ENCODE data around the gene EDC4.
"Not testable (repeated sequence)": the region's sequence is repeated elsewhere in the genome, so short reads cannot be mapped to it uniquely, and the experiment has no call there.

EDC4 gene

GRCh38 chr16:67880584-67880983 is 7.7 kb downstream of the EDC4 start:
- no peak for DNase-seq

GRCh38 chr16:67881621-67882161 is 8.8 kb downstream of the EDC4 start:
- DNase-seq = no peak

DNA sequence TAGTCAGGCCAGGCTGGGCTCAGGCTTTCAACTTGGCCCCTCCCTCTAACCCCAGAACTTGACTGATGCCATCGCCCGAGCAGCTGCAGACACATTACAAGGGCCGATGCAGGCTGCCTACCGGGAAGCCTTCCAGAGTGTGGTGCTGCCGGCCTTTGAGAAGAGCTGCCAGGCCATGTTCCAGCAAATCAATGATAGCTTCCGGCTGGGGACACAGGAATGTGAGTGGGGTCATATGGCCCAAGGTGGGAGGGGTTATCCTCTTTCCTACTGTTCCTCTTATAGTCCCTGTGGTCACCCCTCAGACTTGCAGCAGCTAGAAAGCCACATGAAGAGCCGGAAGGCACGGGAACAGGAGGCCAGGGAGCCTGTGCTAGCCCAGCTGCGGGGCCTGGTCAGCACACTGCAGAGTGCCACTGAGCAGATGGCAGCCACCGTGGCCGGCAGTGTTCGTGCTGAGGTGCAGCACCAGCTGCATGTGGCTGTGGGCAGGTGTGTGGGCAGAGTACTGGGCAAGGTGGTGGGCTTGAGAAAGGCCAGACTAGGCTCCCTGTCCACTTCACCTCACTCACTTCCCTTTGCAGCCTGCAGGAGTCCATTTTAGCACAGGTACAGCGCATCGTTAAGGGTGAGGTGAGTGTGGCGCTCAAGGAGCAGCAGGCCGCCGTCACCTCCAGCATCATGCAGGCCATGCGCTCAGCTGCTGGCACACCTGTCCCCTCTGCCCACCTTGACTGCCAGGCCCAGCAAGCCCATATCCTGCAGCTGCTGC is 9.7 kb downstream of the EDC4 start:
- DNase-seq = no peak

DNA sequence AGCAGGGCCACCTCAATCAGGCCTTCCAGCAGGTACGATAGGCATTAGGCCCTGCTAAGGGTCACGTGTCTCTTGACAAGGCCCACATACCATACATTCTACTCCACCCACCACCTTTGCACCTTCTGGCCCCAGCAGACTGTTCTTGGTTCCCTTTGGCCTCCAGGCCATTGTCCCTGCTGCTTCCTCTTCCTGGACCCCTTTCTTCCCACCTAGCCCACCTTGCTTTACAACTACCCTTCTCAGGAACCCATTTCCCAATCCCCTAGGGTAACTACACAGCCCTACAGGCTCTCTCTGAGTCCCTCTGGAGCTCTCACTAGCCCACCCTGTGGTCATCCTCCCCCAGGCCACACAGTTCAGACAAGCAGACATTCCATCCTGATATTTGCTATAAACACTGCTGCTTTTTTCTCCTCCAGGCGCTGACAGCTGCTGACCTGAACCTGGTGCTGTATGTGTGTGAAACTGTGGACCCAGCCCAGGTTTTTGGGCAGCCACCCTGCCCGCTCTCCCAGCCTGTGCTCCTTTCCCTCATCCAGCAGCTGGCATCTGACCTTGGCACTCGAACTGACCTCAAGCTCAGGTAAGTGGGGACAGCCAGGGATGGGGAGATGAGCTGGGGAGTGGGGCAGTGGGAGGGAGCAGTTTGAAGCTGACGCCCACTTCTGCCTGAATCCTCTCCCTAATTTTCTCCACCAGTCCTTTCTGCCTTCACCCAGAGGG is 10.5 kb downstream of the EDC4 start:
- DNase-seq = no peak

DNA sequence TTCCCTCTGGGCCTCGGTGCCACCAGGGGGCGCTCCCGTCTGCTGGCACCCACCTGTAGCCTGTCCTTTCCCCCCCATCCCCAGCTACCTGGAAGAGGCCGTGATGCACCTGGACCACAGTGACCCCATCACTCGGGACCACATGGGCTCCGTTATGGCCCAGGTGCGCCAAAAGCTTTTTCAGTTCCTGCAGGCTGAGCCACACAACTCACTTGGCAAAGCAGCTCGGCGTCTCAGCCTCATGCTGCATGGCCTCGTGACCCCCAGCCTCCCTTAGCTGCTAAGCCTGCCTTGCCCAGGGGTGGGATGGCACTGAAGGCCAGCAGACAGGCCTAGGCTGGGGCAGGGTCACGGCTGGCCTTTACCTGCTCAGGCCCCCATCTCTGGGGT is 11.0 kb downstream of the EDC4 start:
- DNase-seq = peak; percentile 69 to 74

- no peak for DNase-seq
These were observed 11.8 kb downstream of the EDC4 start, which contains the start of gene NRN1L for GRCh38 chr16:67884684-67885083. TSS of gene NRN1L (plus strand) at chr16:67884885. CDS start at chr16:67884904, 19 bp downstream.

- no peak for DNase-seq
These were observed 12.7 kb downstream of the EDC4 start for GRCh38 chr16:67885545-67885944.

DNA sequence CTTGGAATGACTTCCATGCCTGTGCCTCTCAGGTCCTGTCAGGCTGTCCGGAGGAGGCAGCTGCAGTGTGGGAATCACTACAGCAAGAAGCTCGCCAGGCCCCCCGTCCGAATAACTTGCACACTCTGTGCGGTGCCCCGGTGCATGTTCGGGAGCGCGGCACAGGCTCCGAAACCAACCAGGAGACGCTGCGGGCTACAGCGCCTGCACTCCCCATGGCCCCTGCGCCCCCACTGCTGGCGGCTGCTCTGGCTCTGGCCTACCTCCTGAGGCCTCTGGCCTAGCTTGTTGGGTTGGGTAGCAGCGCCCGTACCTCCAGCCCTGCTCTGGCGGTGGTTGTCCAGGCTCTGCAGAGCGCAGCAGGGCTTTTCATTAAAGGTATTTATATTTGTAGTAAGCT is 13.1 kb downstream of the EDC4 start:
- no peak for DNase-seq

- no peak for DNase-seq
These were observed 13.5 kb downstream of the EDC4 start for GRCh38 chr16:67886387-67886786.

DNA sequence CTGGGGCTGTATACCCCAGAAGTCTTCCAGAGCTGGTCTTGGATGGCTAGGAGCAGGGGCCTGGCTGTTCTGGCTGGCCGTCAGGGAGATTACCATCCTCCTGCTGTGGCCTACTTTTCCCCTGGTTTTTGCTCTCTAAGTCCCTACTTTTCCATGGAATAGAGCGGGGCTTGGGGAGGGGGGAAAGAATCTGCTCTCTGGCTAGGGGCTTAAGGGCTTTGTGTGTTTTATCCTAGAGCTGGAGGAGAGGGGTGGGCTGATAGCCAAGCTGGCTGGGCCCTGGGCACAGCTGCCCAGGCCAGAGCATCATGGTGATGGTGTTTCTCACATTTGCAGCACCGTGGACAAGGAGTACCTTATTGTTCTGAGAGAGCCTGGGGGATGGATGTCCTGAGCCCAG is 15.5 kb downstream of the EDC4 start:
- no peak for DNase-seq

DNA sequence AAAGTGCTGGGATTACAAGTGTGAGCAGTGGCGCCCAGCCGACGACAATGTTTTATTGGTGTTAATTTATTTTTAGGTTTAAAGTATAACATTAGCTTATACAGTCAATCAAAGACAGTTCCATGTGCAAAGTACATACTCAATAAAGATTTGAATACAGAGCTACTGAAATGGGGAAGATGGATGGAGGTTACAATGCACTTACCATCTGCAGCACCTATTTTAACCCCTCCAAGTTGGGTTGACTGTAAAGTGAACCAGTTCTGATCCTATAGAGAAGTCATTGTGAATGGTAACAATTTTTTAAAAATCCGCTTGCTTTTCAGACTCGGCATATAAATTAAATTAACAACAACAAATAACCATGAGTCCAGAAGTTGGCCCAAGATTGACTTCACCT is 19.5 kb downstream of the EDC4 start:
- DNase-seq = no peak

DNA sequence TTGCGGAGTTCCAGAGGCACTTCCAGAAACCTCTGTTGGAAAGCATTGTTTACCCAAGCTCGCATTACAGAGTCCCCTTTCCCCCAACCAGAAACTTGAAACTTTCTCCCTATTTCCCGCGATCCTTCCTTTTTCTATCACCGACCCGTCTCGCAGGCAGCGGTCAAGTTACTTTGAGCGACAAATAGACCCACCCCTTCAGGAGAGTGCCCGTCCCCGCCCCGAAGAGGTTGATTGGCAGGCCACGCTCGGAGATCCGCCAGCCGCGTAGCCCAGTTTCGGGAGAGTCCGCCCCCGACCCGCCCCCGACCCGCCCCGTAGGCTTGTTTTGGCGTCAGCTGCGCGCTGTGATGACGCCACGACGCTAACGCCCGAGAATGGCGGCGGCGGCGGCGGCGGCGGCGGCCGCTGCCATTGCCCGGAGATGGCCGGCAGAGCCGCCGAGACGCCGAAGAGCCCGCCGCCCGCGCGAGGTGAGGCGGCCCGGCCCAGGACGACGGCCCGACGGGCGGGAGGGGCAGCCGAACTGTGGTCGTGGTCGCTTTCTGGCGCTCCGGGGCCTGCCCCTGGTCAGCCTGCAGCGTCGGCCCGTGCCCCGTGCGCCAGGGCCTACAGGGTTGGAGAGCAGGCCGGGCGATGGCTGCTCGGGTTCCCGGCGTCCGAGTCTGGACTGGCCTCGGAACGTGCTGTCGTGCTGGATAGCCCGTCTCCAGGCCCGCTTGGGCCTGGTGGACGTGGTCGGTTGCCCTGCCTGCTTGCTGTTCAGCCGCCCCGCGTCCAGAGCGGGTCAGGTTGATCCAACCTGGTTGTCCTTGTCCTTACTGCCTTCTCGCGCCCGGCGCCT is 20.3 kb downstream of the EDC4 start, which contains the start of gene PSKH1:
PSKH1 (plus strand) TSS at position 356 of the 844 bp plus-strand sequence. CDS start 15,496 bp downstream, outside the sequence.
- DNase-seq = peak; percentile 94

- DNase-seq = no peak
These were observed 21.0 kb downstream of the EDC4 start for GRCh38 chr16:67893743-67894399.

GRCh38 chr16:67897231-67897630 is 24.4 kb downstream of the EDC4 start:
- no peak for DNase-seq

GRCh38 chr16:67901734-67902133 is 28.9 kb downstream of the EDC4 start:
- no peak for DNase-seq

DNA sequence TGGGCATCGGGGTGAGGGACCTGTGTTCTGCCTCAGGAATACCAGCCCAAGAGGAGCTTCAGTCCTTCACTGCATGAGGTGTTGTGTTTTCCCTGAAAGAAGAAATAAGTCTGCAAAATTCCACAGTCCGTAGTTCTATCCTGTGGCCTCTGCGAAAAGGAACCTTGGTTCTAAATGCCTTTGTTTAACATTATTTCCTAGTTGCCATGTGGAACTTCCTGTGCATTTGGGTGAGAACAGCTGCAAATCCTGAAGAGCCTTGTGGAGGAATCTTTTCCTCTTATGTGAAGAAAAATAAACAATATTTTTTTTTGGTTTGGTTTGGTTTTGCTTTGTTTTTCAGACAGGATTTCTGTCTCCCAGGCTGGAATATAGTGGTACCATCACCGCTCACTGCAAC is 30.0 kb downstream of the EDC4 start:
- DNase-seq = no peak

DNA sequence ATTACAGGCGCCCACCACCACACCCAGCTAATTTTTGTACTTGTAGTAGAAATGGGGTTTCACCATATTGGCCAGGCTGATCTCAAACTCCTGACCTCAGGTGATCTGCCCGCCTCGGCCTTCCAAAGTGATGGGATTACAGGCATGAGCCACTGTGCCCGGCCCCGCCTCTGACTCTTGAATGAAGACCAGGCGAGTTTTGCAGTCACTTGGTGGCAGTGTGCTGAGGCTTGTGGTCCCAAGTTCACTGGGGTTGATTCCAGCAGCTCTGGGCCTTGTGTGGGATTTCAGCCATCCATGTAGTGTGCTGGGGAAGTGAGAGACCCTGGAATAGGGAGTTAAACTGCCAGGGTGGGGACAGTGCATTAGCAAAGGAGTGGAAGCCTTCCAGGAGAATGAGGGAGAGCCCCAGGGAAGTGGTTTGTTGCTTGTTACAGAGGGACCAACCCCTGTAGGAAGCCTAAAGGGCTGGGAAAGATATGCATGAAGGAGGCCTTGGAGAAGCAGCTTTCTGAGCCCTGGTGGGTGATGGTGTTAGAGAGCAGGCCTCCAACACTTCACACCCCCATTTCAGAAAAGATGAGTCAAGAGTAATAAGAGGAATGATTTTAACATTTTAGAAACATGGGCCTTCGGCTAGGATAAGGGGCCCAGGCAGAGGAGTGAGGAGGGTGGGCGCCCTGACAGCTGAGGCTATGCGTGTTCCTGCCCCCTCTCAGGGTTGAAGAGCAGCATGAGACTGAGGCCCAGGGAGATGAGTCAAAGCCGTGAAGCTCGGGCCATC is 34.7 kb downstream of the EDC4 start:
- DNase-seq = no peak

DNA sequence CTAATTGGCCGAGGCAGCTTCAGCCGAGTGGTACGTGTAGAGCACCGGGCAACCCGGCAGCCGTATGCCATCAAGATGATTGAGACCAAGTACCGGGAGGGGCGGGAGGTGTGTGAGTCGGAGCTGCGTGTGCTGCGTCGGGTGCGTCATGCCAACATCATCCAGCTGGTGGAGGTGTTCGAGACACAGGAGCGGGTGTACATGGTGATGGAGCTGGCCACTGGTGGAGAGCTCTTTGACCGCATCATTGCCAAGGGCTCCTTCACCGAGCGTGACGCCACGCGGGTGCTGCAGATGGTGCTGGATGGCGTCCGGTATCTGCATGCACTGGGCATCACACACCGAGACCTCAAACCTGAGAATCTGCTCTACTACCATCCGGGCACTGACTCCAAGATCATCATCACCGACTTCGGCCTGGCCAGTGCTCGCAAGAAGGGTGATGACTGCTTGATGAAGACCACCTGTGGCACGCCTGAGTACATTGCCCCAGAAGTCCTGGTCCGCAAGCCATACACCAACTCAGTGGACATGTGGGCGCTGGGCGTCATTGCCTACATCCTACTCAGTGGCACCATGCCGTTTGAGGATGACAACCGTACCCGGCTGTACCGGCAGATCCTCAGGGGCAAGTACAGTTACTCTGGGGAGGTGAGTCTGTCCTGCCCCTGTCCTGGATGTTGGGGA is 36.3 kb downstream of the EDC4 start:
- DNase-seq = no peak

DNA sequence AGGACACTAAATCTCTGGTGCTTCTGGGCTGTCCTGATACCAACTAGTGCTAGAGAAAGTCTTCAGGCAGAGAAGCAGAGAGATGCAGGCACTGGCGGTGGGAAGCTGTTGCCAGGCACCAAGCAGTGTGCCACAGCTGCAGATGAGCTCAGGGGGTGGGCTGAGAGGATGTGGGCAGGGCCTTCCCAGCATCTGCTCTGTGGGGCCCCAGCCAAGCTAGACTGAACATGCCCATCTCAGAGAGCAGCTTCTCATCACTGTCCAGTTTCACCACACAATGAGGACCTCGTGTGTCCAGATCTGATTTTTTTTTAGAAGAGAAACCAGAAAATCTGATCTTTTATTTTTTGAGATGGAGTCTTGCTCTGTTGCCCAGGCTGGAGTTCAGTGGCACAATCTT is 37.3 kb downstream of the EDC4 start:
- no peak for DNase-seq

- DNase-seq = no peak
These were observed 42.1 kb downstream of the EDC4 start for GRCh38 chr16:67914758-67915495.

DNA sequence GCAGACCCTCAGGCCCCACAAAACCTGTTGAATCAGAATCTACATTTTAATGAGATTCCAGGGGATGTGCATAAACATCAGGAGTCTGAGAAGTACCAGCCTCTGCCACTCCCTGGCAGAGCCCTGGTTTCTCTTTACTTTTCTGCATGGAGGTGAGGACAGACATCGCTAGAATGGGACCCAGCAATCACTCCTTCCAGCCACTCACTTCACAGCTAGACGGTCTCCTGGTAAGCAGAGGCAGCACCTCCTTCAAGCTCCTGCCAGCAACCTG is 42.6 kb downstream of the EDC4 start:
- not testable (repeated sequence) for DNase-seq

Data from CD4-positive, alpha-beta T cell treated with Interleukin-4 for 1 hour (primary cell).